GM12875 (cell line): Measurements from ENCODE around the gene CCNY.

Experiments
- H3K4me3 ChIP-seq: one replicate; pipeline ENCODE4 v1.5.1; 2011; ENCODE audit warnings: low read depth, low read length, control low read depth
- CTCF ChIP-seq: IDR thresholded peaks from 2 replicates; pipeline ENCODE4 v1.5.1; 2011; ENCODE audit warnings: low read depth, mild to moderate bottlenecking, control low read depth, inconsistent platforms, low read length, moderate library complexity, borderline replicate concordance; ENCODE audit not compliant: insufficient read depth

CCNY gene

GRCh38 chr10:35386594-35387174 lies 50.4 kb downstream of the CCNY start:
- no peak for TF ChIP-seq CTCF
- H3K4me3 ChIP-seq: no peak overlapping the region

DNA sequence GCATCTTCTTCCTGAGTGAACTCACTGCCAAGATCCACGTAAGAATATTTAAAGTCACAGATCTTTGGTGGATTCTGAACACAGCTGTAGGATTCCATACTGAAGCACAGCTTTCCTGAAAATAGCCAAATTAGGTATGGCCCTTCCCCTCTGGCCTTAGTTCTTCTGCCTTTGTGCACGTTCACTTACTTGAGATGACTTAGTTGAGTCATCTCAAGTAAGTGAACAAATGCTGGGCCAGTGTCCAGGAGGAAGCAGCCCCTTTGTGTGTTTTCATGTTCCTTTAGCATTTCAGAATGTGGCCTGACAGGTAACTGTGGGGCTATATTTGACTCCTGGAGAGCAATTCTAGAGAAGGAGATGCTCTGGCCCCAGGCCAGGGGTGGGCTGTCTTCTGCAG lies 51.5 kb downstream of the CCNY start:
- no peak for TF ChIP-seq CTCF
- no peak overlapping the region for H3K4me3 ChIP-seq

DNA sequence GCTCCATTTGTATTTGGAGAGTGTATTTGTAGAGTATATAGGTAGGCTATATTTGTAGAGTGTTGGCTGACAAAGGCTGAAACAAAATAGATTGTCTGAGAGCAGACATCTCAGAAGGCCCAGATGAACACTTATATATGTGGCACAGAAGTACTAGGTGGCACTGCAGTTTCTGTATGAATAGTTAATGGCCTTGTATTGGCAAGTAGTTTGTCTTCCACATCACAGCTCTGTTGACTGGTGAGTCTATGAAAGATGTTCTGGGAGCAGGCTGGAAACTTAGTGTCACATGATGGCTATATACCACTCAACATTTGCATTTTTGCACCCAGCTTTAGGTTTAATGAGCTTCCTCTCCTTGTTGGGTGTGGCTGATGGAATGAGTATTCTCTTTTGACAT lies 51.9 kb downstream of the CCNY start:
- H3K4me3 ChIP-seq: no peak overlapping the region
- no peak for TF ChIP-seq CTCF

GRCh38 chr10:35388682-35389081 lies 52.4 kb downstream of the CCNY start:
- no peak for TF ChIP-seq CTCF
- H3K4me3 ChIP-seq: no peak overlapping the region

DNA sequence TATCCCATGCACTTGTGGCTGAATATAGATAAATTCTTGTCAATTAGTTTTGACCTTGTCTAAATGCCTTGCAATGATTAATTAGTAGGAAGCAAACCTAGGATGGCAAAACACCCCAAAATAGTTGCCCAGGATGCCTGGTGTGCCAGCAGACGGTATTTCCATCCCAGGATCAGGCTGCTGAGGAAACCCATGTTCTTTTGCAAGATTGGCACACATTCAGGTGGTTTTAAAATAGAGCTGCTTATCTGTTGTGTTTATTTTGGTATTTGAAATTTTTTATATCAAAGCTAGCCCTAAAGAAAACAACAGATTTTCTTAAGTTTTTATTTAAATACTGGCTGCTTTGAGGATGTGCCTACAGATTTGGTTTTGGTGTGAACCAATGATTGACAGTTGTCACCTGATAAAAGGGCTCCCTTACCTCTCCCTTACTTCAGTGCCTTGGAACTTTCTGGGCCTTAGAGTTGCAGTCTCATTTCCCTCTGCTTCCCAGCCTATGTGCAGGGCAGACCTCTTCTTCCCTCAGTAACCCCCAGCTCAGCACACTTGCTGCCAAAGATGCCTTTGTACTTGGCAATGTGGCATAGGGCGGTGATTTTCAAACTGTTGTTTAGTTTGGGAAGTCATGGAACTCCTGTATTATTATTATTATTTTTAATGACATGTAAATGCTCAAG lies 54.0 kb downstream of the CCNY start:
- no peak overlapping the region for H3K4me3 ChIP-seq

GRCh38 chr10:35390843-35391152 lies 54.5 kb downstream of the CCNY start:
- no peak overlapping the region for H3K4me3 ChIP-seq
- no peak for TF ChIP-seq CTCF

More for the DNA sequence above, 54.0 kb downstream of the CCNY start:
- no peak for TF ChIP-seq CTCF
